Measurements from ENCODE around the gene NAPG.

NAPG gene

DNA sequence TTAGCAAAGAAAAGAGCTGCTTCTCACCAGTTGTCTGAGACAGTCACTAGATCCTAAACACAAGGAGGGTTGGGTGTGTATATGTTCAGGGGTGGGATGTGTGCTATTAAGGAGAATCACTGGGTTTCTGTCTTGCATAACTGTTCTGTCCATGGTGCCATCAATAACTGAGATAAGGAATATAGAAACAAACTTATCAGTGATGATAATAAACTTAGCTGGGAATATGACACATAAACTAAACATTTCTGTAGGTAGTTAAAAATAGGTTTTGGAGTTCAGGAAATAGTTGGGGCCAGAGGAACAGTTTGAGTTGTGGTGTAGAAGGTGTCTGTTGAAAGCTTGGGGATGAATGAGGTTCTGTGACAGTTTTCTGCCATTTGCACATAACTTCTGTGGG, 17.4 kb downstream of the NAPG start:
- Histone ChIP-seq H3K4me1 (ENCODE audit: insufficient read depth, low read length) (no peaks in the 10 kb centered on the region), H3K36me3 (ENCODE audit: insufficient read depth, low read length) (peaks cover 94% of the 10 kb centered on the region), H3K4me3 (ENCODE audit: low read depth in 1 of 2, low read length in 2 of 2) (no peak overlapping the region), H3K4me2 (ENCODE audit: insufficient read depth, low read length) (no peak overlapping the region), H3K9ac (ENCODE audit: low read depth, low read length) (no peak overlapping the region), H3K9me3 (ENCODE audit: insufficient read depth, low read length, severe bottlenecking) (no peaks in the 10 kb centered on the region), H3K79me2 (ENCODE audit: insufficient read depth, low read length) (no peaks in the 10 kb centered on the region), H4K20me1 (ENCODE audit: insufficient read depth, low read length) (peaks cover 13% of the 10 kb centered on the region; the same call in 1 of the 2 replicates), H3K27me3 (ENCODE audit: insufficient read depth, low read length, poor library complexity) (no peaks in the 10 kb centered on the region), H2AFZ (ENCODE audit: low read depth, low read length) (no peak overlapping the region), H3K27ac (ENCODE audit: low read length) (no peak overlapping the region)
- no peak for TF ChIP-seq EZH2 (IDR thresholded peaks at IDR 0.05; ENCODE audit: borderline replicate concordance, low read depth, low read length, severe bottlenecking)
- TF ChIP-seq, protein P1, sequence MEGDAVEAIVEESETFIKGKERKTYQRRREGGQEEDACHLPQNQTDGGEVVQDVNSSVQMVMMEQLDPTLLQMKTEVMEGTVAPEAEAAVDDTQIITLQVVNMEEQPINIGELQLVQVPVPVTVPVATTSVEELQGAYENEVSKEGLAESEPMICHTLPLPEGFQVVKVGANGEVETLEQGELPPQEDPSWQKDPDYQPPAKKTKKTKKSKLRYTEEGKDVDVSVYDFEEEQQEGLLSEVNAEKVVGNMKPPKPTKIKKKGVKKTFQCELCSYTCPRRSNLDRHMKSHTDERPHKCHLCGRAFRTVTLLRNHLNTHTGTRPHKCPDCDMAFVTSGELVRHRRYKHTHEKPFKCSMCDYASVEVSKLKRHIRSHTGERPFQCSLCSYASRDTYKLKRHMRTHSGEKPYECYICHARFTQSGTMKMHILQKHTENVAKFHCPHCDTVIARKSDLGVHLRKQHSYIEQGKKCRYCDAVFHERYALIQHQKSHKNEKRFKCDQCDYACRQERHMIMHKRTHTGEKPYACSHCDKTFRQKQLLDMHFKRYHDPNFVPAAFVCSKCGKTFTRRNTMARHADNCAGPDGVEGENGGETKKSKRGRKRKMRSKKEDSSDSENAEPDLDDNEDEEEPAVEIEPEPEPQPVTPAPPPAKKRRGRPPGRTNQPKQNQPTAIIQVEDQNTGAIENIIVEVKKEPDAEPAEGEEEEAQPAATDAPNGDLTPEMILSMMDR (IDR thresholded peaks at IDR 0.05; ENCODE audit: borderline replicate concordance, extremely low read depth, low read length, poor library complexity, severe bottlenecking), result no peak
- DNase-seq, result no peak
- no peak for ATAC-seq (ENCODE audit: insufficient read depth, low read depth)

DNA sequence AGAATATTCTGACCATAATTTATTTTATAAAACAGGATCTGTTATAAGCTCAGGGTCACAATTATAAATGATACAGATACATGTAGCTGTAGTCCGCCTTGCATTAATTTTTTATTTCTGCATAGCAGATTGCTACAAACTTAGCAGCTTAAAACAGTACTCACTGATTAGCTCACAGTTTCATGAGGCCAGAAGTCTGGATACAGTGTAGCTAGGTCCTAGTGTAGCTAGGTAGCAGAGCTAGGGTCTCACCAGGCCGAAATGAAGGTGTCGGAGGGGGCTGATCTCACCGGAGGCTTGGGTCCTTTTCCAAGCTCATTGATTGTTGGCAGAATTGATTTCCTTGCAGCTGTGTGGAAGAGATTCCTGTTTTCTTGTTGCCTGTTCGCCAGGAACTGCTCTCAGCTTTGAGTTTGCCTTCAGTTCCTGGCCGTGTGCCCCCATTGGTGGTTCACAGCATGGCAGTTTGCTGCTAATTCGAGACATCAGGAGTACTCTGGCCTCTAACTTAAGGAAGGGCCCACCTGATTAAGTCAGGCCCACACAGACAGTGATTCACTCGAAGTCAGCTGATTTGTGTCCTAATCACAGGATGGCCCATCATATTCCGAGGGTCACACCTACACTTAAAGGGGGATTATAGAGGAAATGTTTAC, 18.4 kb downstream of the NAPG start:
- no peak overlapping the region for H3K27ac ChIP-seq (ENCODE audit: low read length)
- no peak overlapping the region for H3K9ac ChIP-seq (ENCODE audit: low read depth, low read length)
- no peaks in the 10 kb centered on the region for H3K4me1 ChIP-seq (ENCODE audit: insufficient read depth, low read length)
- no peaks in the 10 kb centered on the region for H3K27me3 ChIP-seq (ENCODE audit: insufficient read depth, low read length, poor library complexity)
- no peak overlapping the region for H3K4me3 ChIP-seq (ENCODE audit: low read depth in 1 of 2, low read length in 2 of 2)
- DNase-seq (no peak), ATAC-seq (ENCODE audit: insufficient read depth, low read depth) (no peak)
- no peak overlapping the region for H2AFZ ChIP-seq (ENCODE audit: low read depth, low read length)
- H3K4me2 ChIP-seq (ENCODE audit: insufficient read depth, low read length), result no peak overlapping the region
- H3K36me3 ChIP-seq (ENCODE audit: insufficient read depth, low read length), result peaks cover 96% of the 10 kb centered on the region
- H3K79me2 ChIP-seq (ENCODE audit: insufficient read depth, low read length), result no peaks in the 10 kb centered on the region
- no peaks in the 10 kb centered on the region for H3K9me3 ChIP-seq (ENCODE audit: insufficient read depth, low read length, severe bottlenecking)
- H4K20me1 ChIP-seq (ENCODE audit: insufficient read depth, low read length), result peaks cover 13% of the 10 kb centered on the region; the same call in 1 of the 2 replicates
- no peak for TF ChIP-seq EZH2 (IDR thresholded peaks at IDR 0.05; ENCODE audit: borderline replicate concordance, low read depth, low read length, severe bottlenecking)
- TF ChIP-seq, protein P1 (IDR thresholded peaks at IDR 0.05; ENCODE audit: borderline replicate concordance, extremely low read depth, low read length, poor library complexity, severe bottlenecking), result no peak

DNA sequence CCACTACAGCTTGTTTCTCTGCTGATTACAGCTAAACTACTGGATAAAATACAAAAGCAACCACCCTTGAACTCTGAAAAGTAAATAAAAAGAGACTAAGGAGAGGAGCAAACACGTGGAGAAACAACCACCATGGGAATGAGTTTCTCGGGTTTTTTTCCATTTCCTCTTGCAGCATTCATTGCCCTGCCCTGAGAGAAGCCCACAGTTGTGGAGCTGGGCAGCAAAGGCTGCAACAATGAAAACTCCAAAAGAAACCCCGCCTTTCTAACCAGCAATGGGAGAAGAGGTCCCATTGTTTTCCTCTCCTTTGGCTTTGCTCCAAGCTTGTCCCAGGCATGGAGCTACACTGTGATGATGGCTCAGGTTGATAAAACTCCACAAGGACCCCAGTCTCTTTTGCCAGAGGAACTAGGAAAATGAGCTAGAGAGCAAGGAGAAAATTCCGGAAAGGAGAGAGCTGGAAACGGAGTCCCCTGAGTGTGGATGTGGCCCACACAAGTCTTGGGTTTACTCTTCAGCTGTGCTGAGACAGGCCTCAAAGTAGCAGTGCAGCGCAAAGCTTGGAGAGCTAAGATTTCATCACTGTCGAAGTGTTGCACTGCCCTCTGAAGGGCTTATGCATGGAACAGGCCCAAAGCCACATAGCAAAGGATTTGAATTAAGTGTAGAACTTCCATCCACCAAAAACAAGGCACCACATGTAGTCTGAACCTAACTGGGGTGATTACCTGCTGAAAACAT, 20.9 kb downstream of the NAPG start:
- Histone ChIP-seq H3K36me3 (ENCODE audit: insufficient read depth, low read length) (peaks cover 95% of the 10 kb centered on the region), H3K27me3 (ENCODE audit: insufficient read depth, low read length, poor library complexity) (no peaks in the 10 kb centered on the region)
- no peak for DNase-seq

More for the DNA sequence above, 20.9 kb downstream of the NAPG start:
- no peak for ATAC-seq (ENCODE audit: insufficient read depth, low read depth)
- Histone ChIP-seq H3K79me2 (ENCODE audit: insufficient read depth, low read length) (no peaks in the 10 kb centered on the region), H2AFZ (ENCODE audit: low read depth, low read length) (no peak overlapping the region), H3K27ac (ENCODE audit: low read length) (no peak overlapping the region), H3K4me1 (ENCODE audit: insufficient read depth, low read length) (no peaks in the 10 kb centered on the region), H3K9me3 (ENCODE audit: insufficient read depth, low read length, severe bottlenecking) (no peaks in the 10 kb centered on the region), H3K4me2 (ENCODE audit: insufficient read depth, low read length) (no peak overlapping the region), H4K20me1 (ENCODE audit: insufficient read depth, low read length) (peaks cover 13% of the 10 kb centered on the region; the same call in 1 of the 2 replicates), H3K9ac (ENCODE audit: low read depth, low read length) (no peak overlapping the region), H3K4me3 (ENCODE audit: low read depth in 1 of 2, low read length in 2 of 2) (no peak overlapping the region)
- TF ChIP-seq EZH2 (IDR thresholded peaks at IDR 0.05; ENCODE audit: borderline replicate concordance, low read depth, low read length, severe bottlenecking), result no peak
- TF ChIP-seq, protein P1 (IDR thresholded peaks at IDR 0.05; ENCODE audit: borderline replicate concordance, extremely low read depth, low read length, poor library complexity, severe bottlenecking), result no peak

Measured in DND-41 (cell line).